Tibial nerve (tissue), 4 donors: ENCODE results near the gene ASMTL.

Experiments used
- EP300 ChIP-seq, 2 donors: sonication (generic); formaldehyde crosslinking; IDR thresholded peaks; one replicate each; pipeline ENCODE4 v1.6.1; 2017; ENCODE audit warnings: antibody characterized with exemption in 2 of 2, mild to moderate bottlenecking in 1 of 2
- TF ChIP-seq, protein P1 (sequence below), 5 experiments: fragments of 200-600 bp in 3 of 5; fragments of 450-650 bp in 2 of 5; sonication (generic) in 3 of 5; IDR thresholded peaks; one replicate each; pipeline ENCODE4 v1.5.1; 2016 to 2019; ENCODE audit warnings: antibody characterized with exemption in 5 of 5, mild to moderate bottlenecking in 3 of 5, moderate library complexity in 2 of 5

GRCh38 chrX:1401611-1402430, 50.9 kb downstream of the ASMTL start:
- TF ChIP-seq, protein P1, sequence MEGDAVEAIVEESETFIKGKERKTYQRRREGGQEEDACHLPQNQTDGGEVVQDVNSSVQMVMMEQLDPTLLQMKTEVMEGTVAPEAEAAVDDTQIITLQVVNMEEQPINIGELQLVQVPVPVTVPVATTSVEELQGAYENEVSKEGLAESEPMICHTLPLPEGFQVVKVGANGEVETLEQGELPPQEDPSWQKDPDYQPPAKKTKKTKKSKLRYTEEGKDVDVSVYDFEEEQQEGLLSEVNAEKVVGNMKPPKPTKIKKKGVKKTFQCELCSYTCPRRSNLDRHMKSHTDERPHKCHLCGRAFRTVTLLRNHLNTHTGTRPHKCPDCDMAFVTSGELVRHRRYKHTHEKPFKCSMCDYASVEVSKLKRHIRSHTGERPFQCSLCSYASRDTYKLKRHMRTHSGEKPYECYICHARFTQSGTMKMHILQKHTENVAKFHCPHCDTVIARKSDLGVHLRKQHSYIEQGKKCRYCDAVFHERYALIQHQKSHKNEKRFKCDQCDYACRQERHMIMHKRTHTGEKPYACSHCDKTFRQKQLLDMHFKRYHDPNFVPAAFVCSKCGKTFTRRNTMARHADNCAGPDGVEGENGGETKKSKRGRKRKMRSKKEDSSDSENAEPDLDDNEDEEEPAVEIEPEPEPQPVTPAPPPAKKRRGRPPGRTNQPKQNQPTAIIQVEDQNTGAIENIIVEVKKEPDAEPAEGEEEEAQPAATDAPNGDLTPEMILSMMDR (IDR thresholded peaks at IDR 0.05), result no peak
- no peak for TF ChIP-seq EP300 (IDR thresholded peaks at IDR 0.05)
